H1 (cell line): ENCODE measurements around the gene KDSR. TPM values are rescaled to one million over a fixed set of nuclear protein-coding genes. Genes with fewer than 3 reads are reported as not detected.

Experiments used
- CTCF ChIA-PET: fragments of 300-600 bp; sonication (Branson Sonifier 250); formaldehyde crosslinking; loops from one replicate; lab custom pipeline; 2021; ENCODE audit not compliant: partially characterized antibody; lab: Charles Lee
- POLR2A ChIA-PET: fragments of 300-600 bp; sonication (Branson Sonifier 250); formaldehyde crosslinking; loops from one replicate; lab custom pipeline; 2021; ENCODE audit warnings: inconsistent platforms; ENCODE audit not compliant: partially characterized antibody; lab: Charles Lee
- DNase-seq, 2 experiments: peaks; one replicate each; pipeline versions ENCODE4 v3.0.0 to v3.0.0-alpha.2; 2010 to 2022; ENCODE audit warnings: low spot score in 2 of 2, low read depth in 1 of 2, mixed read lengths in 1 of 2
- FAIRE-seq: peaks from 2 replicates; lab custom pipeline; 2011; peaks lifted over from hg19 to GRCh38; lab: Jason Lieb, UNC
- H2AFZ ChIP-seq: 2 replicates; pipeline ENCODE4 v1.8.1; 2012; ENCODE audit warnings: low read length, inconsistent platforms
- H2AK5ac ChIP-seq: 2 replicates; pipeline ENCODE4 v1.6.1; 2013; ENCODE audit warnings: low read depth, low read length
- H2BK120ac ChIP-seq: replicated peaks from 2 replicates; pipeline ENCODE3; 2013; ENCODE audit warnings: low read depth, low read length, inconsistent platforms
- H2BK12ac ChIP-seq: 2 replicates; pipeline ENCODE4 v1.6.1; 2013; ENCODE audit warnings: low read depth, low read length
- H2BK15ac ChIP-seq: 2 replicates; pipeline ENCODE4 v1.6.1; 2013; ENCODE audit warnings: low read length
- H2BK20ac ChIP-seq: 2 replicates; pipeline ENCODE4 v1.6.1; 2013; ENCODE audit warnings: low read length
- H2BK5ac ChIP-seq: 2 replicates; pipeline ENCODE4 v1.6.1; 2013; ENCODE audit warnings: low read depth, low read length
- H3K14ac ChIP-seq: 2 replicates; pipeline ENCODE4 v1.6.1; 2013; ENCODE audit warnings: inconsistent platforms; ENCODE audit not compliant: insufficient read length
- H3K18ac ChIP-seq: 2 replicates; pipeline ENCODE4 v1.6.1; 2013; ENCODE audit warnings: low read length; ENCODE audit errors: extremely low read depth
- H3K23ac ChIP-seq: 2 replicates; pipeline ENCODE4 v1.6.1; 2013; ENCODE audit warnings: inconsistent platforms; ENCODE audit not compliant: insufficient read length
- H3K23me2 ChIP-seq: 2 replicates; pipeline ENCODE4 v1.6.1; 2013; ENCODE audit warnings: low read depth, low read length
- H3K27ac ChIP-seq: 2 replicates; pipeline ENCODE4 v1.6.1; 2011; ENCODE audit warnings: low read depth, low read length, inconsistent platforms
- H3K27me3 ChIP-seq, 4 experiments: replicated peaks in 1 of 4; 1 replicate in 1 of 4; 2 replicates in 3 of 4; pipeline versions ENCODE4 v1.6.1 to v1.8.1; 2011 to 2013; ENCODE audit warnings: low read length in 3 of 4, mild to moderate bottlenecking in 3 of 4, inconsistent platforms in 2 of 4, mixed read lengths in 2 of 4, moderate library complexity in 1 of 4; ENCODE audit not compliant: control insufficient read depth in 3 of 4, insufficient read depth in 3 of 4; ENCODE audit errors: extremely low read depth in 1 of 4
- H3K36me3 ChIP-seq, 4 experiments: 2 replicates each; pipeline versions ENCODE4 v1.6.1 to v1.8.1; 2011 to 2013; ENCODE audit warnings: mild to moderate bottlenecking in 4 of 4, low read length in 3 of 4, moderate library complexity in 2 of 4, control low read depth in 1 of 4, inconsistent platforms in 1 of 4; ENCODE audit not compliant: insufficient read depth in 4 of 4, control insufficient read depth in 2 of 4
- H3K4ac ChIP-seq: replicated peaks from 2 replicates; pipeline ENCODE3; 2013; ENCODE audit warnings: low read length, low read depth, mixed read lengths, inconsistent platforms; ENCODE audit not compliant: insufficient read length
- H3K4me1 ChIP-seq, 4 experiments: replicated peaks in 1 of 4; 1 replicate in 1 of 4; 2 replicates in 3 of 4; pipeline versions ENCODE4 v1.6.1 to v1.8.1; 2011 to 2013; ENCODE audit warnings: low read length in 3 of 4, inconsistent platforms in 2 of 4, mixed read lengths in 1 of 4; ENCODE audit not compliant: insufficient read depth in 4 of 4, control insufficient read depth in 3 of 4
- H3K4me2 ChIP-seq, 2 experiments: 2 replicates each; pipeline versions ENCODE4 v1.6.1 to v1.8.1; 2011 to 2013; ENCODE audit warnings: low read depth in 2 of 2, low read length in 2 of 2, control low read depth in 1 of 2, inconsistent platforms in 1 of 2, mild to moderate bottlenecking in 1 of 2; ENCODE audit not compliant: insufficient read depth in 1 of 2
- H3K4me3 ChIP-seq, 4 experiments: fragments of 200-600, 300-600 bp in 1 of 4; sonication (generic), shearing (Covaris generic), sonication (Bioruptor Twin) in 1 of 4; 2 replicates each; pipeline versions ENCODE4 v1.5.1 to v1.8.1; 2011 to 2016; ENCODE audit warnings: low read length in 4 of 4, low read depth in 3 of 4, control low read depth in 2 of 4, inconsistent platforms in 2 of 4, mild to moderate bottlenecking in 2 of 4, mixed read lengths in 1 of 4, moderate library complexity in 1 of 4; ENCODE audit not compliant: insufficient read depth in 2 of 4; ENCODE audit errors: extremely low read depth in 1 of 4
- H3K56ac ChIP-seq: replicated peaks from 2 replicates; pipeline ENCODE3; 2013; ENCODE audit warnings: low read depth, mild to moderate bottlenecking, mixed read lengths, low read length, inconsistent platforms; ENCODE audit not compliant: insufficient read length
- H3K79me1 ChIP-seq: 2 replicates; pipeline ENCODE4 v1.6.1; 2013; ENCODE audit warnings: low read depth, low read length, control low read depth
- H3K79me2 ChIP-seq, 2 experiments: 2 replicates each; pipeline versions ENCODE4 v1.6.1 to v1.8.1; 2012 to 2013; ENCODE audit warnings: low read length in 2 of 2, mild to moderate bottlenecking in 2 of 2, inconsistent platforms in 1 of 2; ENCODE audit not compliant: insufficient read depth in 2 of 2, control insufficient read depth in 1 of 2
- H3K9ac ChIP-seq, 4 experiments: replicated peaks in 1 of 4; 1 replicate in 1 of 4; 2 replicates in 3 of 4; pipeline versions ENCODE4 v1.6.1 to v1.8.1; 2011 to 2013; ENCODE audit warnings: low read depth in 3 of 4, low read length in 3 of 4, control low read depth in 2 of 4, mild to moderate bottlenecking in 2 of 4, moderate library complexity in 2 of 4, inconsistent platforms in 1 of 4; ENCODE audit errors: extremely low read depth in 1 of 4
- H3K9me3 ChIP-seq, 2 experiments: 2 replicates each; pipeline versions ENCODE4 v1.6.1 to v1.8.1; 2012 to 2013; ENCODE audit warnings: mild to moderate bottlenecking in 2 of 2, moderate library complexity in 2 of 2, control low read depth in 1 of 2, inconsistent platforms in 1 of 2, low read depth in 1 of 2, low read length in 1 of 2, mixed read lengths in 1 of 2; ENCODE audit not compliant: insufficient read depth in 2 of 2
- H4K20me1 ChIP-seq, 2 experiments: replicated peaks in 1 of 2; 2 replicates each; pipeline versions ENCODE3 to v1.8.1; 2011 to 2013; ENCODE audit warnings: inconsistent platforms in 2 of 2, low read length in 2 of 2, mild to moderate bottlenecking in 1 of 2; ENCODE audit not compliant: insufficient read depth in 2 of 2, control insufficient read depth in 1 of 2
- H4K5ac ChIP-seq: 2 replicates; pipeline ENCODE4 v1.6.1; 2013; ENCODE audit warnings: low read length, low read depth, mixed read lengths, inconsistent platforms; ENCODE audit not compliant: insufficient read length
- H4K8ac ChIP-seq: 2 replicates; pipeline ENCODE4 v1.8.0; 2013; ENCODE audit warnings: mild to moderate bottlenecking, moderate library complexity, low read length, inconsistent platforms; ENCODE audit not compliant: insufficient read depth; ENCODE audit errors: extremely low read depth
- H4K91ac ChIP-seq: replicated peaks from 2 replicates; pipeline ENCODE3; 2013; ENCODE audit warnings: low read length, mixed read lengths, inconsistent platforms; ENCODE audit not compliant: insufficient read length
- ATF3 ChIP-seq: IDR thresholded peaks from 2 replicates; pipeline ENCODE4 v1.6.1; 2011; ENCODE audit warnings: low read depth, mild to moderate bottlenecking, low read length; ENCODE audit not compliant: insufficient read depth
- CBX5 ChIP-seq: fragments of 300-800, 300-1000 bp; sonication (generic); IDR thresholded peaks from 2 replicates; pipeline ENCODE4 v1.7.1; 2016; ENCODE audit warnings: antibody characterized with exemption, low read length, low read depth
- E2F6 ChIP-seq: IDR thresholded peaks from 2 replicates; pipeline ENCODE4 v1.6.1; 2012; ENCODE audit warnings: inconsistent platforms
- HDAC6 ChIP-seq: IDR thresholded peaks from one replicate; pipeline ENCODE4 v1.7.1; 2012; ENCODE audit warnings: low read depth, mild to moderate bottlenecking, inconsistent platforms, low read length, moderate library complexity
- JUN ChIP-seq: IDR thresholded peaks from 2 replicates; pipeline ENCODE4 v1.6.1; 2011; ENCODE audit warnings: low read depth, mild to moderate bottlenecking, improper control_type of control experiment, low read length
- KDM4A ChIP-seq: IDR thresholded peaks from one replicate; pipeline ENCODE4 v1.7.1; 2012; ENCODE audit warnings: low read depth, mild to moderate bottlenecking, moderate library complexity, low read length, inconsistent platforms; ENCODE audit not compliant: severe bottlenecking
- MAFK ChIP-seq: IDR thresholded peaks from 2 replicates; pipeline ENCODE4 v1.6.1; 2012; ENCODE audit warnings: low read depth, mild to moderate bottlenecking, improper control_type of control experiment, low read length
- PHF8 ChIP-seq: fragments of 200-600 bp; sonication (generic); conservative IDR thresholded peaks from 2 replicates; pipeline ENCODE4 v1.7.1; 2012; ENCODE audit warnings: low read depth, mild to moderate bottlenecking, inconsistent platforms, low read length, moderate library complexity
- POLR2A ChIP-seq, 2 experiments: IDR thresholded peaks; 1 replicate in 1 of 2; 2 replicates in 1 of 2; pipeline ENCODE4 v1.6.1; 2011; ENCODE audit warnings: low read depth in 2 of 2, low read length in 2 of 2, mild to moderate bottlenecking in 2 of 2; ENCODE audit errors: control extremely low read depth in 1 of 2
- SIN3A ChIP-seq, 2 experiments: IDR thresholded peaks in 1 of 2; conservative IDR thresholded peaks in 1 of 2; 2 replicates each; pipeline ENCODE4 v1.6.1; 2011 to 2012; ENCODE audit warnings: low read length in 2 of 2, improper control_type of control experiment in 1 of 2, low read depth in 1 of 2, mild to moderate bottlenecking in 1 of 2
- TEAD4 ChIP-seq: IDR thresholded peaks from 2 replicates; pipeline ENCODE4 v1.6.1; 2012; ENCODE audit warnings: low read depth, low read length, inconsistent platforms, mixed read lengths
- WGBS, 2 experiments: shearing (Covaris generic) in 1 of 2; methylation state at CpG; one replicate each; pipeline versions ENCODE4 v1.1.6 to v1.1.7; 2013 to 2015; ENCODE audit warnings: low lambda C conversion rate in 2 of 2, mixed read lengths in 2 of 2, inconsistent platforms in 1 of 2, low coverage in 1 of 2, missing lambda C conversion rate in 1 of 2; ENCODE audit not compliant: insufficient replicate concordance in 2 of 2, insufficient coverage in 1 of 2, insufficient read length in 1 of 2; ENCODE audit errors: extremely low coverage in 1 of 2, missing lambda C conversion rate in 1 of 2; 5-methylcytosine and 5-hydroxymethylcytosine counted together
- polyA plus RNA-seq, 7 experiments: library from polyadenylated mRNA; depleted of rRNA in 3 of 7; stranded (reverse) in 5 of 7; unstranded in 2 of 7; fragments of >200 nt in 5 of 7; fragments of 200-250 nt in 2 of 7; gene quantifications; 1 replicate in 5 of 7; 2 replicates in 1 of 7; 4 replicates in 1 of 7; pipeline versions ENCODE4 v1.2.1 to v1.2.3, GENCODE V29; 2011 to 2013; ENCODE audit warnings: missing spikeins in 2 of 7, mixed read lengths in 2 of 7
- total RNA-seq: library from RNA; stranded (reverse); fragmentation: NEBNext Ultra II Directional; extraction: Animal tissue kit (Norgen Biotek cat#: 25700); gene quantifications from 2 replicates; pipeline ENCODE4 v1.2.1, GENCODE V29; 2021

Gene KDSR
- total and polyA plus RNA-seq, 2 of the 8 experiments (the other 6 are each of a cell fraction or from before 2014, with no cell fraction given) = 12.4 to 50.5 TPM

- Histone ChIP-seq H2AK5ac (no peak overlapping the region), H3K27ac (no peak overlapping the region), H3K4me1 (no peaks in the 10 kb centered on the region), H2BK5ac (no peak overlapping the region), H3K18ac (no peak overlapping the region), H2AFZ (no peak overlapping the region), H3K9ac (no peak overlapping the region), H3K14ac (no peak overlapping the region), H2BK20ac (no peak overlapping the region), H3K4ac (no peak overlapping the region), H2BK120ac (no peak overlapping the region), H2BK12ac (no peak overlapping the region), H3K79me2 (no peaks in the 10 kb centered on the region), H4K8ac (no peak overlapping the region), H3K27me3 (no peaks in the 10 kb centered on the region), H2BK15ac (no peak overlapping the region), H3K9me3 (no peaks in the 10 kb centered on the region), H3K36me3 (peaks cover 3 to 59% (median 35%) of the 10 kb centered on the region in 4 experiments; a peak in 7 of 8 replicates), H4K91ac (no peak overlapping the region), H4K20me1 (no peaks in the 10 kb centered on the region), H3K23me2 (no peaks in the 10 kb centered on the region; the same call in 1 of the 2 replicates), H3K23ac (no peak overlapping the region), H4K5ac (no peak overlapping the region), H3K4me3 (no peak overlapping the region), H3K4me2 (no peak overlapping the region), H3K79me1 (no peaks in the 10 kb centered on the region), H3K56ac (no peak overlapping the region)
- no peak for FAIRE-seq
- ChIA-PET CTCF (interaction anchor here (1.3 to 1.7 kb wide), 2 partner anchors 24 to 93 kb away, joined by 3 read pairs; no protein-coding TSS in a partner anchor), POLR2A (interaction anchor here (1.2 kb wide), 1 partner anchor 10 kb away, joined by 3 read pairs; no protein-coding TSS in a partner anchor)
- DNase-seq = no peak
- 92% methylated on average over 7 of the region's 7 CpGs; no CpG with 5 or more reads in 1 of the 2 experiments for WGBS, 2 experiments
- TF ChIP-seq E2F6 (no peak), JUN (no peak), ATF3 (no peak), PHF8 (no peak), MAFK (no peak), HDAC6 (no peak), CBX5 (no peak), SIN3A (conservative IDR thresholded peaks at IDR 0.05 in 1 of 2, IDR thresholded peaks at IDR 0.05 in 1 of 2; ENCODE audit: low read depth in 1 of 2, low read length in 2 of 2) (no peak), TEAD4 (no peak), KDM4A (no peak), POLR2A (IDR thresholded peaks at IDR 0.05; ENCODE audit: control extremely low read depth in 1 of 2, low read depth in 2 of 2, low read length in 2 of 2) (no peak)
Observed at GRCh38 chr18:63346480-63347183, 20.4 kb downstream of the KDSR start.
